HG03060 (cell line): ENCODE measurements around the gene EGFLAM.
"Not testable (repeated sequence)": the region's sequence is repeated elsewhere in the genome, so short reads cannot be mapped to it uniquely, and the experiment has no call there.

Experiments
- ATAC-seq: cut with Tn5 transposase; IDR thresholded peaks from one replicate; pipeline ENCODE4 v1.9.1; 2021; ENCODE audit warnings: low read depth, moderate number of reproducible peaks; ENCODE audit not compliant: unreplicated experiment

The EGFLAM gene

DNA sequence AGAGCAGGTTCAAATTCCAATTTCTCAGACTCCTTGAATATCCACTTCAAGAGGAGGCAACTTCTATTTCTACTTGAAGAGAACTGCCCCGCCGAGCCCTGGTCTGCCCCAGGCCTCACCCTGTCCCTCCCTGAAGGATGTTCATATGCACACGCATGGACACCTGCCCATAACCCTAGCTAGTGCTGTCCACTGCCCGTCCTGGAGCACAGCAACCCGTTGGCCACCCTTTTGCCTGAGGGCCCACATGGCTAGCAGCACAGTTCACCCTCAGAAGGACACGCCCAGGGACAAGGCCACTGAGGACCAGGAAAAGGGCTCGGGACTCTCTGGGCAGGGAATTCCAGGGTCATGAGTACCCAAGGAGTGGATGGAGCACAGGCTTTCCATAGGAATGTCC lies 63.6 kb downstream of the EGFLAM start:
- no peak for ATAC-seq

DNA sequence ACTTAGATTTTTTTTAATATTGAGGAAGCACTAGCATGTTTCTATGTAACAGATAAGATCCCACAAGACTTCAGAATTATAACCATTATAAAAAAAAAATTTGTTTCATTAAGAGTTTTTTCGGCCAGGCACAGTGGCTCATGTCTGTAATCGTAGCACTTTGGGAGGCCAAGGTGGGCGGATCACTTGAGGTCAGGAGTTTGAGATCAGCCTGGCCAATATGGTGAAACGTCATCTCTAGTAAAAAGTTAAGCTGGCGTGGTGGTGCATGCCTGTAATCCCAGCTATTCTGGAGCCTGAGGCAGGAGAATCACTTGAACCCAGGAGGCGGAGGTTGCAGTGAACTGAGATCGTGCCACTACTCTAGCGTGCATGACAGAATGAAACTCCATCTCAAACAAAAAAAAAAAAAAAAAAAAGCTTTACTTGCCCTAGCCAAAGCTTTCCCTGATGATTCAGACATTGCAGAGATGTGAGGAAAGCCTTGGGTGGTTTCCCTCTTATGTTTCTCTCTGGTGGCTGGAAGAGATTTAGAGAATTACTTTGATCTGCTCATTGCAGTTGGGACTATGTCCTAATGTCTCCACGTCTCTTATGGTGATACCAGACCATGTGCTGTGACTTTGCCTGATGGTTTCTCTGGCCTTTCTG lies 65.4 kb downstream of the EGFLAM start:
- no peak for ATAC-seq

DNA sequence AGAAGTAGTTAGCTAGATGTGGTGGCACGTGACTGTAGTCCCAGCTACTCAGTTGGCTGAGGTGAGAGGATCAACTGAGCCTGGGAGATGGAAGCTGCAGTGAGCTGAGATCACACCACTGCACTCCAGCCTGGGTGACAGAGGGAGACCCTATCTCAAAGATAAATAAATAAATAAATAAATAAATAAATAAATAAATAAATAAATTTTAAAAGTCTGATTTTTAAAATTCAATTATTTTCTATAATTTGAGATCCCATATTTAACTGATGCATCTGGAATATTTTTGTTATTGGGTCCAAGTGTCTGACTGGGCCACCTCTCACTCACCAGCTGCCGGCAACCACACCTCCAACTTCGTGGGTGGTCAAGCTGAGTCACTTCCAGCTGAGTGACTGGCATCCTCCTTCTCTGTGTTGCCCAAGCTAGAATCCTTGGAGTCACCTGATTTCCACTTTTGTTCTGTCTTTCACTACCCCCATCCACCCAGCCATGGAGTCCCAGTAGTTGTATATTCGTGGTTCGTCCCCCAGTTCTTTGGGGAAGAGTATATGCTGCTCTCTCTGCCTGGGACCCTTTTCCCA lies 70.9 kb downstream of the EGFLAM start:
- ATAC-seq, result no peak

DNA sequence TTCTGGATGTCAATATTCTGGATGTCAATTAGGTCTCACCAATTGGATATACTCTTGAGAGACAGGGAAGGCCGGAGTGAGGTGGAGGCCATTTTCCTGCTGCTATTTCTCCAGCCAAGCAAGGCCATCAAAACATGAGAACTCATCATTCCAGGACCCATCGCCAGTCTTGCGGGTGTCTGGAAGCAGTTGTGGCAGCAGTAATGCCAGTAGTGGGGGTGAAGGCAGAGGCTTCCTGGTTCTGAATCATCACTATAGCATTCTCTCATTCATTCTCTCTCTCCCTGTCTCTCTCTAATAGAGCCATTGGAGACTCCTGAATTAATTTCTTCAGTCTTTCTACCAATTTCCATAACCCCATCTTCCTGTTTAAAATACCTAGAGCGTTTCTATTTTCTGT lies 71.8 kb downstream of the EGFLAM start:
- no peak for ATAC-seq

DNA sequence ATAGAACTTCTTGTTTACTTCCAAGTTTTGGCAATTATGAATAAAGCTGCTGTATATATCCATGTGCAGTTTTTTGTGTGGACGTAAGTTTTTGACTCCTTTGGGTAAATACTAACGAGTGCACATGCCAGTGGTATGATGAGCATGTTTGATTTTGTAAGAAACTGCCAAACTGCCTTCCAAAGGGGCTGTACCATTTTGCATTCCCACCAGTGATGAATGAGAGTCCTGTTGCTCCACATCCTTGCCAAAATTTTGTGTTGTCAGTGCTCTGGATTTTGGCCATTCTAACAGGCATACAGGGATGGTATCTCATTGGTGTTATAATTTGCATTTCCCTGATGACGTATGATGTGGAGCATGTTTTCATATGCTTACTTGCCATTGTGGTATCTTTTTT lies 73.5 kb downstream of the EGFLAM start:
- no peak for ATAC-seq

DNA sequence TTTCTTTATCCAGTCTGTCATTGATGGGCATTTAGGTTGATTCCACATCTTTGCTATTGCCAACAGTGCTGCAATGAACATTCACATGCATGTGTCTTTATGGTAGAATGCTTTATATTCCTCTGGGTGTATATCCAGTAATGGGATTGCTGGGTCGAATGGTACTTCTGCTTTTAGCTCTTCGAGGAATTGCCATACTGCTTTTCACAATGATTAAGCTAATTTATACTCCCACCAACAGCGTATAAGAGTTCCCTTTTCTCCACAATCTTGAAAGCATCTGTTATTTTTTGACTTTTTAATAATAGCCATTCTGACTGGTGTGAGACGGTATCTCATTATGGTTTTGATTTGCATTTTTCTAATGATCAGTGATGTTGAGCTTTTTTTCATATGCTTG lies 74.8 kb downstream of the EGFLAM start:
- ATAC-seq, result not testable (repeated sequence)

DNA sequence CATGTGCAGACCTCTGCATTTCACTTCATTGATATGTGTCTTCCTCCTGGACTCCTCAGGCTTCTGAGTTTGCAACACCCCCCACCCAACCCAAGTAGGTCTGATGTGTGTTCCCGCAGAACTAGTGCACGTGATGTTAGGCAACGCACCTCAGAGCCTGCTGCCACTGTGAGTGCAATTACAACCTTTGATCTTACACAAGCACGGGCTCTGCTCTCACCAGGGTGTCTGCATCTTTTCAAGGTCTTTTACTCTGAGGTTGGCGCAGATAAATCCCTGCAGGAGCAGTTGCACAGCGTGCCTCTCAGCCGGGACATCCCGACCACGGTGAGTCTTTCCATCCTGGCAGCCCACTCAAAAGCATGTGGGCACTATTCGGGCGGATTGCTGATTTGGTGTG lies 80.1 kb downstream of the EGFLAM start:
- ATAC-seq, result no peak

DNA sequence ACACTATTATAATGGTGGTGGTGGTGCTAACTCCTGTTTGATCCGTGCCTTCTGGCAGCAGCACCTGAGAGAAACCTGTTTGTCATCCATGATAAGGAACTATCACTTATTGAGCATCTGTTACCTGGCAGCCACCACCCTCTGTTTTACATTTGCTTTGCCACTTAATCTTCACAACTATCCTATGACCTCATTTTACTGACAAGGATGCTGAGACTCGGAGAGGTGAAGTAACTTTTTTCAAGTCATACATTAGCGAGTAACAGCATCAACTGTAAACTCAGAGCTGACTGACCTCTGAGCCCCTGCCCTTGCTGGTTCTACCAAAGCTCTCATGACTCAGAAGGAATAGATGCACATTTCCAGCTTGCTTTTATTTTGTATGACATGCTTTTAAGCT lies 81.1 kb downstream of the EGFLAM start:
- ATAC-seq, result no peak

DNA sequence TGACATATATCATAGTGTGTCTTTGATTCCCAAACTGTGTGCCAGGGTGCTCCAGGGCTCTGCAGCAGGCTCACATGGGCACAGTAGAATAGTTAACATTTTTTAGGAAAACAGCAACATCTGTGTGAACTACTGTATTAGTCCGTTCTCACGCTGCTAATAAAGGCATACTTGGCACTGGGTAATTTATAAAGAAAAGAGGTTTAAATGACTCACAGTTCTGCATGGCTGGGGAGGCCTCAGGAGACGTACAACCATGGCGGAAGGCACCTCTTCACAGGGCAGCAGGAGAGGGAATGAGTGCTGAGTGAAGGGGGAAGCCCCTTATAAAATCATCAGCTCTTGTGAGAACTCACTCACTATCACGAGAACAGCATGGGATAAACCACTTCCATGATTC lies 82.7 kb downstream of the EGFLAM start:
- ATAC-seq, result no peak

DNA sequence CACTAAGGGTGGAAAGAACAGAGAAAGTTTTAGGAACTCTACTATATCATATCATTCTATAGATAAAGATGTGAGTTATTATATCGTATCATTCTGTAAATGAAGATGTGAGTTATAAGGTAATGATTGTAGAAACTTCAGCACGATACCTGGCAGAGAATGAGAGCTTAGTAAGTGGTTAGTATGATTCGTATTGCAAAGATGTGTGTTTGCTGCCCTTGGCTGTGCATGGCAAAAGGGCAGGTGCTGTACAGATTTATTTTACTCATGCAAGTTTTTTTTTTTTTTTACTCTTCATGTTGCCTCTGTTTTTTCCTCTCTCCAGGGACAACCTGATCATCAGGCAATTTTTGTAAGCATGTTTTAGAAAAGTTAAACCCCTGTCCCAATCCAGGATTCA lies 83.3 kb downstream of the EGFLAM start:
- no peak for ATAC-seq

DNA sequence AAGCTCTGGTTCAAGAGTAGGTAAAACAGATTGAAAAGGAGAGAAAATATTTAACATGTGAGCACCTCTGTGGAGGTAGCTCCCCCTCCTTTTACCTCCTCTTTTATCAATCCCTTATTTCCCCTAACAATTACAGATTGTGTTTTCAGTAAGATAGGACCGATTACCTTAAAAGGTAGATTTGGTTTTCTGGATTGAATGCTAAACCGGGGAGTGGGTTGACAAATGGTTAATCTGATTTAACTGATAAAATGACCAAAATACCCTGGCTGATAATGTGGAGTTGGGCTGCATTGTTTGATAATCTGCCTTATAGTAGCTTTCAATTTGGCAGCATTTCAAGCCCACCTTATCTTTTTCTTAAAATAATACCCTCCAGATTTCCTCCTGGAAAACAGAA lies 83.9 kb downstream of the EGFLAM start:
- no peak for ATAC-seq

DNA sequence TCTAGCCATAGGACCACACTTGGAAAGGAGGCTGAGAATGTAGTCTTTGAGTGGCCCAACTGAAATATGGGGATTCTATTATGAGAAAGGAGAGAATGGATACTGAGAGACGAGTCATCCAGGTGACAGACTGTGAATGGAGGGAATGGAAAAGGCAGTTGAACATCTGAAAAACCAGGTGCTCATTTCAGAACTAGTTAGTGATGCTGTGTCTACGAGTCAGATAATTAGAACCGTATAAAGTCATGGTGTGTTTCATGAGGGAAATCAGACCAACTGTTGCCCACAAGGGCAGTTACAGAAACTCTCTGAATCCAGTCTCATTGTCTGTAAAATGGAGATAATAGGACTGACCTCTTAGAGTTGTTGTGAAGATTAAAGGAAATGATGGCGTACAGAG lies 86.5 kb downstream of the EGFLAM start:
- ATAC-seq, result no peak

DNA sequence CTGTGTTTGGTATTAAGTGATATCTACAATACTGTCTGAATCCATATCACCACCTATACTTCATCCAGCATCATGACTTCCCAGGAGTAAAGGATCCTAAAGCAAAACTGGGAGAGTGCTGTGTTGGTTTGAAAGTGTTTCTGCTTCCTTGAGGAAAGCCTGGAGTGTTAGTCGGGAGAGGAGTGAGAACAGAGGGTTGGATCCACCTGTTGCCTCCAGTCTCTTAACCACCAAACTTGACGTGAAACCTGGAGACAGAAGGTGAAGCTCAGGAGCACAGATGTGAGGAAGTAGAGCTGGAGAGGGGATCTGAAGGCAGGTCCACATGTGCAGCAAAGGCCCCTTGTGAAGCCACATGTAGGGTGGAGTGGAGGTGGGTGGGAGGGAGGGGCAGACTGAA lies 88.2 kb downstream of the EGFLAM start:
- no peak for ATAC-seq

DNA sequence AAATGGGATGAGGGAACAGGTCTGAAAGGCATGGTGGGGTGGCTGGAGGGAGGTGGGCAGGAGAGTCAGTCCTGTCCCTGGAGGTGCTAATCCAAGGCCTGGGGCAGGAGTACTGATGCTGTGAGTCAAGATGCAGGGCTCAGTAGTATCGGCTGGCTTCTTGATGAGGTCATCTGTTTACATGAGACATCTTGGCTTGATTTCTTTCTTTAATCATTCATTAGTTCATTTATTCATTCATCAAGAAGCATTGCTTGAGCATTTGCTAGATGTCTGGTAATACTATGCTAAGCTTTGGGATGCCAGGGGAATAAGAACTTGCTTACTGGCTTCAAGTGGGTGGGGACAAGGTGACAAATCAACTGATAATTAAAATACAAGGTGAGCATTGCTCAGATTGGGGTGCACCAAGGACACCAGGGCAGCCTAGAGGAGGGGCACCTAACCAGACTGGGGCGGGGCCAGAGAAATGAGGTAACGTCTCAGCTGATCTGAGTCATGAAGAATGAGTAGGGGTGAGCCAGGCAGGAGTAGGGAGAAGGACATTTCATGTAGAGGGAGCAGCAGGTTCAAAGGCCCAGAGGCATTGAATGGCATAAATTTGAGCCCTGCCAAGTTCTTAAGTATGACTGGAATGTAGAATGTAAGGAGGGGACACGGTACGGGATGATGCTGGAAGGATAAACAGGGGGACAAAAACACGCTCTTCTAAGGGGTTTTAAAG lies 88.8 kb downstream of the EGFLAM start:
- ATAC-seq, result no peak

DNA sequence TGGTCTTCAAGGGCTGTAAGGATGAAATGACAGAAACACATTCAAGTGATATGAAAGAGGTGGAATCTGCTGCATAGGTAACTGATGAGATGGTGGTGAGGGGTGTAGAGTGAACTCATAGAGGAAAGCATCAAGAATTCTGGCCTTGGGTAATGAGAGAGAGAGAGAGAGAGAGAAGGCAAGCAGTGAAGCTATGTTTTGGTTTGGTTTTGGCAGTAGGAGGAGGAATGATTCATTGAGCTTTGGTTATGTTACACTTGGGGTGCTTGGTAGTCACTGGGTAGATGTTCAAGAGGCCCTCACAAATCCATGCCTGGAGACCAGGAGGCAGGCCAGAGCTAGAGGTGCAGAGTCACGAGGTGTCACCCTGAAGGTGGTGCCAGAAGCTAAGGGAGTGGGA lies 89.5 kb downstream of the EGFLAM start:
- no peak for ATAC-seq

DNA sequence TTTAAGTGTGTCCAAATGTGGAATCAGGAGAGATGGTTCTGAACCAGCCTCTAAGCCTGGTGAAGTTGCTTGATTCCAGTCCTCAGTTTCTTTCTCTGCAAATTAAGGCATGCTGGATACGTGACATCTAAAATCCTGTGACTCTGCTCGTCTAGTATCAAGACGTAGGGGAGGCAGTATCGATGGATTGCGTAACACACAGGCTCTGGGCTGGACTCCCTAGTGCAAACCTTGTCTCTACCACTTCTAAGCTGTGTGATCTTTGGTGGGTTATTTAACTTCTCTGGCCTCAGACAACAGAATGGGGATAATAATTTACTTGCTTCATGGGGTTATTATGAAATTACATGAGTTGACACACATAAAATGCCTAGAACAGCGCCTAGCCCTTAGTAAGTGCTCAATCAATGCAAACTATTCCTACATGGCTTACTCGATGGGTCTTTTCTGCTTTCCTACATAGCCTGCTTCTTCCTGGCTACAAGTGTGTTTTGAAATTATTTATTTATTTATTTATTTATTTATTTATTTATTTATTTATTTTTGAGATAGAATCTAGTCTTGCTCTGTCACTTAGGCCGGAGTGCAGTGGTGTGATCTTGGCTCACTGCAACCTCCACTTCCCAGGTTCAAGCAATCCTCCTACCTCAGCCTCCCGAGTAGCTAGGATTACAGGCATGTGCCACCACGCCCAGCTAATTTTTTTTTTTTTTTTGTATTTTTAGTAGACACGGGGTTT lies 102.1 kb downstream of the EGFLAM start:
- no peak for ATAC-seq

DNA sequence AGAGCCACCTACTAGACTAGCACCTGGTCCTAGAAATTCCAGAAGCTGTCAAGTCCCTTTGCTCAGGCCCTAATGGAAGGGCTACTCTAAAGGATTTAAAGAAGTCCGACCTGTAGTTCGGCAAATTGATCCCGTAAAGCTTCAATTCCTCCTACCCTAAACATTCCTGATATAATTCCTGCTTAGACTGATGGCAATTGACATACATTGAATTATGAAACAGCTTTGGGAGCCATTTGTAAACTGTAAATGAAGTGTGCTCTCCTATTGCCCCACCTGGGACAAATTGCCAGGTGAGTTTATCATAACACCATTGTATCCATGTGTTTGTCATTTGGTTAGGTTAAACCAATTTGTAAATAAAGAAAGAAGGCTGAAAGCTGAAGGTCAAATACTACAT lies 104.4 kb downstream of the EGFLAM start:
- no peak for ATAC-seq

DNA sequence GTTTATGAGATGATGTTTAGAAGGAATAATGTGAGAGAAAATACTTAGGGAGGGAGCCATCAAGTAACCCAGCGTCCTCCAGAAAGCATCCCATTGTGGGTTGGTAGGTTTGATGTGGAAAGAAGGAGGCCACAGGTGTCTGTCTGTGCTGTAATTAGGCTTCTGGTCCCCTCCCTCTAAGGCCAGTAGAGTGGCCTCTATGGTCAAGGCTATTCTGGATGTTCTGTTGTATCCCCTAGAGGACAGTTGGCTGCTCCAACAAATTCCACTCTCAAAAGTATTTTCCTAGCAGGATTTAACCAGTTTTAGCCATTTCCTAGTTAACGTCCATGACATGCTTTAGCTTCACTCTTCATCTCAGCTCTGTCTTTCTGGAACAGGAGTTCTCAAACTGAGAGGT lies 106.5 kb downstream of the EGFLAM start:
- no peak for ATAC-seq

DNA sequence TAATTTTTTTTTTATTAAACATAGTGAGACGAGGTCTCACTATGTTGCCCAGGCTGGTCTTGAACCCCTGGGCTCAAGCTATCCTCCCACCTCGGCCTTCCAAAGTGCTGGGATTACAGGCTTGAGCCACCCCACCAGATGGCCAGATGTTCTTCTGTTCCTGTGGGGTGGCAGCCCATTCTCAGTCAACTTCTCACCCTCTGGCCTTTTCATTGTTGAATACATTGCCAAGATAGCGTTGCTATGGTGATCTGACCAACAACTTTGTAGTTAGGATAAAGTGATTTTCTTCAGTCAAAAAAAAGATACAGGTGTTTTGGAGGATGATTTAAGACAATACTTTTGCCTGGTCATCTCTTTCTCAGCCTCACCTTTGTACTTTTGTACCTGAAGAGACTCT lies 109.1 kb downstream of the EGFLAM start:
- ATAC-seq, result no peak

DNA sequence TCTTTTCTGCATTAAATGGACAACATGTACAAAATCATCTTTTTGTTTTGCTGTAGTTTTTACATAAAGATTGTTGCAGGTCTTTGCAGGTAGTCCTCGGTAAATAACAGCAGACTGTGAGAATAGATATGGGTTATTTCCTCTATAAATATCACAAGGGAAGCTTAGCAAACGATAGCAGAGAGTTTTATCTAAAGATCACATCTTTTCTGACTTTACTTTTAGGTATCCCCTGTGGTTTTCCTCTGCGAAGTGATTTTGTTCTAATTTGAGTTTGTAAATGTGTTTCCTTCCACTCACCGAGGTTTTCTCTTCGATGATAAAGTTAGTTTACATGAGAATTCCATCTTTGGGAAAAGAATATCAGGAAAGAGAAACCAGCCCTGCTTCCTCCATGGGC lies 109.6 kb downstream of the EGFLAM start:
- ATAC-seq, result no peak

DNA sequence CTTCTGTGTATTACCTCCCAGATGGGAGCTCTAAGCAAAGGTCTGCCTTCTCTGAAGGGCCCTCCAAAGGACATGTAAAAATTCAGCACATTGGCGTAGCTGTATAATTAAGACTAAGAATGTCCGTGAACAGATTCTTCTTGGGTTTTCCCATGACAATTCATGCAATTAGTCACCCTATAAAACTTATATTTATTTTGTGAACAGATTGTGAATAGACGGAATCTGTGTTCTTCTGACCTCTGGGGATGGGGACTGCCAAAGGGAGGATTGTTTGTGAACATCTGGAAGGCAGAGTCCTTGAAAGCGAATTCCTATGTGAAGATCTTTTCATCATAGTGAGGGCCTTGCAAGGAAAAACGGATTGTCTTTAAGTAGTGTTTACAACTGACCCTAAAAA lies 111.3 kb downstream of the EGFLAM start:
- no peak for ATAC-seq
